SJCRH30 (cell line): ENCODE data around the gene SAPCD2. TPM values are rescaled to one million over a fixed set of nuclear protein-coding genes. Genes with fewer than 3 reads are reported as not detected.

ENCODE experiments used
- DNase-seq, 2 experiments: peaks; one replicate each; pipeline ENCODE4 v3.0.0-alpha.2; 2015 to 2020
- H3K27ac ChIP-seq: fragments of 250-450 bp; sonication (Bioruptor Pico); 2 replicates; pipeline ENCODE4 v1.5.1; 2020; ENCODE audit warnings: mild to moderate bottlenecking, moderate library complexity
- H3K27me3 ChIP-seq: fragments of 250-450 bp; sonication (Bioruptor Pico); 2 replicates; pipeline ENCODE4 v1.5.1; 2020; ENCODE audit warnings: mild to moderate bottlenecking, moderate library complexity
- H3K36me3 ChIP-seq: fragments of 250-450 bp; sonication (Bioruptor Pico); 2 replicates; pipeline ENCODE4 v1.5.1; 2020; ENCODE audit warnings: mild to moderate bottlenecking, moderate library complexity
- H3K4me1 ChIP-seq: fragments of 250-450 bp; sonication (Bioruptor Pico); 2 replicates; pipeline ENCODE4 v1.5.1; 2020; ENCODE audit warnings: mild to moderate bottlenecking, moderate library complexity
- H3K4me3 ChIP-seq: fragments of 250-450 bp; sonication (Bioruptor Pico); 2 replicates; pipeline ENCODE4 v1.5.1; 2020; ENCODE audit warnings: mild to moderate bottlenecking, moderate library complexity
- H3K9me3 ChIP-seq: fragments of 250-450 bp; sonication (Bioruptor Pico); replicated peaks from 2 replicates; pipeline ENCODE4 v1.5.1; 2020; ENCODE audit warnings: mild to moderate bottlenecking, moderate library complexity
- total RNA-seq: library from RNA; depleted of rRNA; stranded (reverse); fragments of >200 nt; shearing (Covaris generic); gene quantifications from 2 replicates; pipeline ENCODE4 v1.2.3, GENCODE V29; 2014

SAPCD2 gene
- total RNA-seq, 1 experiment from 2014 or later, result 69.7 TPM

GRCh38 chr9:137054932-137055384 is 15.4 kb downstream of the SAPCD2 start:
- Histone ChIP-seq H3K9me3 (no peaks in the 10 kb centered on the region), H3K4me3 (peak overlapping the region; percentile 33), H3K27ac (peak overlapping the region; percentile 80), H3K4me1 (peaks cover 52% of the 10 kb centered on the region), H3K27me3 (no peaks in the 10 kb centered on the region), H3K36me3 (no peaks in the 10 kb centered on the region)
- DNase-seq, result no peak

GRCh38 chr9:137053944-137054931 is 16.1 kb downstream of the SAPCD2 start, which contains the start of gene ENTPD2:
Gene ENTPD2, minus strand, starts transcription at chr9:137054061. Its CDS starts 64 bp downstream, at chr9:137053997.
- peak within 1 kb of the TSS; percentile 80 for H3K27ac ChIP-seq
- H3K36me3 ChIP-seq, result no peaks in the 10 kb centered on the region
- no peaks in the 10 kb centered on the region for H3K9me3 ChIP-seq
- peak within 1 kb of the TSS; percentile 33 for H3K4me3 ChIP-seq
- peaks cover 49% of the 10 kb centered on the region for H3K4me1 ChIP-seq
- peak in 1 of 2 experiments; percentile 43 for DNase-seq
- no peaks in the 10 kb centered on the region for H3K27me3 ChIP-seq

GRCh38 chr9:137052998-137053943 is 17.1 kb downstream of the SAPCD2 start:
- Histone ChIP-seq H3K27ac (no peak overlapping the region), H3K4me3 (no peak overlapping the region), H3K36me3 (no peaks in the 10 kb centered on the region), H3K9me3 (no peaks in the 10 kb centered on the region), H3K4me1 (peaks cover 39% of the 10 kb centered on the region), H3K27me3 (no peaks in the 10 kb centered on the region)
- no peak for DNase-seq

GRCh38 chr9:137052293-137052692 is 18.1 kb downstream of the SAPCD2 start:
- Histone ChIP-seq H3K4me3 (no peak overlapping the region), H3K27me3 (no peaks in the 10 kb centered on the region), H3K27ac (no peak overlapping the region), H3K4me1 (peaks cover 32% of the 10 kb centered on the region), H3K36me3 (no peaks in the 10 kb centered on the region), H3K9me3 (no peaks in the 10 kb centered on the region)
- no peak for DNase-seq

- H3K4me1 ChIP-seq, result peaks cover 24% of the 10 kb centered on the region
- no peaks in the 10 kb centered on the region for H3K9me3 ChIP-seq
- no peak overlapping the region for H3K27ac ChIP-seq
- H3K36me3 ChIP-seq, result no peaks in the 10 kb centered on the region
- H3K4me3 ChIP-seq, result no peak overlapping the region
- peaks cover 2% of the 10 kb centered on the region for H3K27me3 ChIP-seq
- DNase-seq, result no peak
Observed at GRCh38 chr9:137051145-137051724, 19.1 kb downstream of the SAPCD2 start.

GRCh38 chr9:137050570-137050969 is 19.8 kb downstream of the SAPCD2 start:
- H3K4me1 ChIP-seq, result peaks cover 17% of the 10 kb centered on the region
- no peak overlapping the region for H3K4me3 ChIP-seq
- peaks cover 5% of the 10 kb centered on the region for H3K27me3 ChIP-seq
- H3K27ac ChIP-seq, result no peak overlapping the region
- H3K36me3 ChIP-seq, result no peaks in the 10 kb centered on the region
- DNase-seq, result no peak
- H3K9me3 ChIP-seq, result no peaks in the 10 kb centered on the region

GRCh38 chr9:137049544-137050449 is 20.6 kb downstream of the SAPCD2 start:
- DNase-seq, result peak; percentile 71 to 88

GRCh38 chr9:137048655-137049543 is 21.5 kb downstream of the SAPCD2 start:
- no peaks in the 10 kb centered on the region for H3K36me3 ChIP-seq
- DNase-seq, result no peak
- H3K4me3 ChIP-seq, result no peak overlapping the region
- no peaks in the 10 kb centered on the region for H3K9me3 ChIP-seq
- H3K27me3 ChIP-seq, result peaks cover 21% of the 10 kb centered on the region
- no peak overlapping the region for H3K27ac ChIP-seq
- peaks cover 10% of the 10 kb centered on the region; the same call in 1 of the 2 replicates for H3K4me1 ChIP-seq

More at GRCh38 chr9:137049544-137050449, 20.6 kb downstream of the SAPCD2 start:
- no peak overlapping the region for H3K27ac ChIP-seq
- peaks cover 10% of the 10 kb centered on the region for H3K4me1 ChIP-seq
- no peak overlapping the region for H3K4me3 ChIP-seq
- H3K9me3 ChIP-seq, result no peaks in the 10 kb centered on the region
- H3K36me3 ChIP-seq, result no peaks in the 10 kb centered on the region
- H3K27me3 ChIP-seq, result peaks cover 12% of the 10 kb centered on the region

GRCh38 chr9:137046088-137046787 is 24.1 kb downstream of the SAPCD2 start, which contains the start of gene NPDC1:
Gene NPDC1, minus strand, starts transcription at chr9:137046177. Its CDS starts 188 bp downstream, at chr9:137045989.
- Histone ChIP-seq H3K4me3 (peak within 1 kb of the TSS; percentile 41), H3K36me3 (no peaks in the 10 kb centered on the region), H3K27ac (no peak within 1 kb of the TSS), H3K4me1 (peaks cover 11% of the 10 kb centered on the region; the same call in 1 of the 2 replicates), H3K27me3 (peaks cover 31% of the 10 kb centered on the region), H3K9me3 (no peaks in the 10 kb centered on the region)
- DNase-seq, result peak; percentile 83 to 88

GRCh38 chr9:137045294-137046087 is 24.9 kb downstream of the SAPCD2 start:
- H3K4me1 ChIP-seq, result peaks cover 11% of the 10 kb centered on the region; the same call in 1 of the 2 replicates
- H3K27me3 ChIP-seq, result peaks cover 37% of the 10 kb centered on the region
- peak; percentile 54 to 66 for DNase-seq
- no peaks in the 10 kb centered on the region for H3K36me3 ChIP-seq
- peak overlapping the region; percentile 41 for H3K4me3 ChIP-seq
- H3K27ac ChIP-seq, result no peak overlapping the region
- H3K9me3 ChIP-seq, result no peaks in the 10 kb centered on the region

GRCh38 chr9:137044502-137045177 is 25.7 kb downstream of the SAPCD2 start:
- Histone ChIP-seq H3K27me3 (peaks cover 38% of the 10 kb centered on the region), H3K4me1 (peaks cover 11% of the 10 kb centered on the region; the same call in 1 of the 2 replicates)

More at GRCh38 chr9:137044502-137045177, 25.7 kb downstream of the SAPCD2 start:
- Histone ChIP-seq H3K36me3 (no peaks in the 10 kb centered on the region), H3K4me3 (no peak overlapping the region), H3K9me3 (no peaks in the 10 kb centered on the region), H3K27ac (no peak overlapping the region)
- DNase-seq, result no peak
